ENCODE results near the gene ARHGEF4. TPM values are rescaled to one million over a fixed set of nuclear protein-coding genes. Genes with fewer than 3 reads are reported as not detected.

The ARHGEF4 gene
- total and polyA plus RNA-seq, 2 donors (not counting 3 experiments of a cell fraction or from before 2014, with no cell fraction given): not detected

DNA sequence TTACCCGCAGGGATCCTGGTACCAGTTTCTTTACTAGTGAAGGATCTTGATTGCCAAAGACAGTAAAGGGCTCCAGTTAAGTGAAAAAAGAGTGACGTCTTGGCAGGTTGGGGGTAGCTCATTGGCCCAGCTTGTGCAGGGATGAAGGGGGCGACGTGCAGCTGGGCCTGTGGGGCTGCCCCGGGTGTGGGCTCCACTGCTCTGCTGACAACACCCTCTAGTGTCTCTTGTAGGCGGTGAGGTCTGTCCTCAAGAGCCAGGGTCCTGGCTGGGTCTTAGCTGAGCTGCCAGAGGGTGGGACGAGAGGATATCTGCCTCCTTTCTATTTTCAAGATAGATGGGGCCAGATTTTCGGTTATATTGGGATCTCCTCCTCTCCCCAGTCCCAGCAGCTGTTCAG lies 6.1 kb downstream of the ARHGEF4 start:
- no peaks in the 10 kb centered on the region for H3K36me3 ChIP-seq (ENCODE audit: control insufficient read depth in 2 of 2, extremely low read depth in 1 of 2, insufficient read depth in 2 of 2, low read length in 2 of 2)
- H4K20me1 ChIP-seq (replicated peaks; ENCODE audit: control insufficient read depth, extremely low read depth, insufficient read depth, low read length): no peaks in the 10 kb centered on the region
- DNase-seq (ENCODE audit: low read depth, low spot score): no peak
- dilution Hi-C loops (cut with MboI; ENCODE audit: extremely low pct_ligation_motif_present, low sequenced_read_pairs) (no loop called here), intact Hi-C loops (cut with micrococcal nuclease) (no loop called here)
- H2AFZ ChIP-seq (ENCODE audit: low read depth, low read length): no peak overlapping the region
- no peak overlapping the region for H3K4me3 ChIP-seq (replicated peaks in 1 of 3; ENCODE audit: insufficient read depth in 1 of 3, low read depth in 1 of 3, low read length in 3 of 3)
- no peaks in the 10 kb centered on the region for H3K9me3 ChIP-seq (replicated peaks; ENCODE audit: control insufficient read depth, insufficient read depth, low read length)
- peaks cover 3% of the 10 kb centered on the region in 2 experiments for H3K27me3 ChIP-seq (ENCODE audit: control insufficient read depth in 2 of 2, insufficient read depth in 2 of 2, low read length in 2 of 2)
- CTCF ChIA-PET: no interaction called here
- BruUV-seq (replicated peaks): no TSS peak
- no peak overlapping the region for H3K9ac ChIP-seq (replicated peaks; ENCODE audit: extremely low read depth, insufficient read depth, low read length)
- FAIRE-seq: no peak
- no peaks in the 10 kb centered on the region for H3K9me1 ChIP-seq (replicated peaks; ENCODE audit: control insufficient read depth, extremely low read depth, insufficient read depth, low read length)
- no peak overlapping the region for H3K4me2 ChIP-seq (ENCODE audit: insufficient read depth, low read length)
- no peaks in the 10 kb centered on the region for H3K4me1 ChIP-seq (ENCODE audit: control insufficient read depth, extremely low read depth, insufficient read depth, low read length)
- POLR2A ChIA-PET: no interaction called here
- H3K79me2 ChIP-seq (ENCODE audit: control insufficient read depth, insufficient read depth, low read length): no peaks in the 10 kb centered on the region
- H3K27ac ChIP-seq (ENCODE audit: insufficient read depth, low read depth, low read length): no peak overlapping the region
- TF ChIP-seq POLR2AphosphoS5 (IDR thresholded peaks at IDR 0.05; ENCODE audit: insufficient read depth, low read depth, low read length) (no peak), POLR2A (IDR thresholded peaks at IDR 0.05; ENCODE audit: low read depth, low read length) (no peak), MYC (IDR thresholded peaks at IDR 0.05; ENCODE audit: low read depth, low read length) (no peak), JUN (IDR thresholded peaks at IDR 0.05; ENCODE audit: borderline replicate concordance, insufficient read depth, insufficient read length, low read depth) (no peak), GATA2 (IDR thresholded peaks at IDR 0.05; ENCODE audit: insufficient read depth, insufficient read length, low read depth, low read length) (no peak), FOS (IDR thresholded peaks at IDR 0.05; ENCODE audit: borderline replicate concordance, insufficient read depth, low read length) (no peak), EZH2 (IDR thresholded peaks at IDR 0.05; ENCODE audit: borderline replicate concordance, low read depth, low read length, severe bottlenecking) (no peak)
- TF ChIP-seq, protein P1, sequence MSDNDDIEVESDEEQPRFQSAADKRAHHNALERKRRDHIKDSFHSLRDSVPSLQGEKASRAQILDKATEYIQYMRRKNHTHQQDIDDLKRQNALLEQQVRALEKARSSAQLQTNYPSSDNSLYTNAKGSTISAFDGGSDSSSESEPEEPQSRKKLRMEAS (IDR thresholded peaks at IDR 0.05; ENCODE audit: insufficient read depth, insufficient read length): no peak
- TF ChIP-seq, protein P2, sequence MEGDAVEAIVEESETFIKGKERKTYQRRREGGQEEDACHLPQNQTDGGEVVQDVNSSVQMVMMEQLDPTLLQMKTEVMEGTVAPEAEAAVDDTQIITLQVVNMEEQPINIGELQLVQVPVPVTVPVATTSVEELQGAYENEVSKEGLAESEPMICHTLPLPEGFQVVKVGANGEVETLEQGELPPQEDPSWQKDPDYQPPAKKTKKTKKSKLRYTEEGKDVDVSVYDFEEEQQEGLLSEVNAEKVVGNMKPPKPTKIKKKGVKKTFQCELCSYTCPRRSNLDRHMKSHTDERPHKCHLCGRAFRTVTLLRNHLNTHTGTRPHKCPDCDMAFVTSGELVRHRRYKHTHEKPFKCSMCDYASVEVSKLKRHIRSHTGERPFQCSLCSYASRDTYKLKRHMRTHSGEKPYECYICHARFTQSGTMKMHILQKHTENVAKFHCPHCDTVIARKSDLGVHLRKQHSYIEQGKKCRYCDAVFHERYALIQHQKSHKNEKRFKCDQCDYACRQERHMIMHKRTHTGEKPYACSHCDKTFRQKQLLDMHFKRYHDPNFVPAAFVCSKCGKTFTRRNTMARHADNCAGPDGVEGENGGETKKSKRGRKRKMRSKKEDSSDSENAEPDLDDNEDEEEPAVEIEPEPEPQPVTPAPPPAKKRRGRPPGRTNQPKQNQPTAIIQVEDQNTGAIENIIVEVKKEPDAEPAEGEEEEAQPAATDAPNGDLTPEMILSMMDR (IDR thresholded peaks at IDR 0.05; ENCODE audit: extremely low read depth in 1 of 2, insufficient read depth in 1 of 2, low read depth in 1 of 2, low read length in 2 of 2): no peak

Measured in endothelial cell of umbilical vein (primary cell).